GM12873 (cell line): Measurements from ENCODE around the gene ZNF469.

Experiments used
- CTCF ChIP-seq: IDR thresholded peaks from 2 replicates; pipeline ENCODE4 v1.5.1; 2012; ENCODE audit warnings: low read depth, mild to moderate bottlenecking, moderate library complexity, low read length, control low read depth; ENCODE audit not compliant: insufficient read depth; ENCODE audit errors: missing control alignments

The ZNF469 gene

GRCh38 chr16:88378401-88378800 is 4.4 kb upstream of the ZNF469 start:
- TF ChIP-seq CTCF: no peak

- no peak for TF ChIP-seq CTCF
Measured at GRCh38 chr16:88378836-88379693, 3.7 kb upstream of the ZNF469 start.

- no peak for TF ChIP-seq CTCF
Measured at GRCh38 chr16:88379694-88380040, 3.1 kb upstream of the ZNF469 start.

- TF ChIP-seq CTCF: no peak
Measured at GRCh38 chr16:88380099-88380498, 2.7 kb upstream of the ZNF469 start.

GRCh38 chr16:88380619-88381018 is 2.1 kb upstream of the ZNF469 start:
- no peak for TF ChIP-seq CTCF

- TF ChIP-seq CTCF: no peak
Measured at GRCh38 chr16:88381820-88382451, 823 bp upstream of the ZNF469 start.

- TF ChIP-seq CTCF: peak; percentile 26
Measured at GRCh38 chr16:88383401-88384221, 852 bp downstream of the ZNF469 start.
